Skeletal muscle tissue (tissue), 4 donors: Measurements from ENCODE around the gene GABRB1. TPM values are rescaled to one million over a fixed set of nuclear protein-coding genes. Genes with fewer than 3 reads are reported as not detected.

ENCODE experiments used
- H3K27ac ChIP-seq: one replicate; pipeline ENCODE4 v1.7.0; 2013; ENCODE audit warnings: mild to moderate bottlenecking, low read depth, low read length, inconsistent platforms
- H3K27me3 ChIP-seq, 3 donors: one replicate each; pipeline ENCODE4 v1.7.0; 2013; ENCODE audit warnings: low read length in 3 of 3; ENCODE audit not compliant: control insufficient read depth in 3 of 3, insufficient read depth in 3 of 3
- H3K36me3 ChIP-seq, 3 donors: one replicate each; pipeline ENCODE4 v1.7.0; 2013; ENCODE audit warnings: low read length in 3 of 3; ENCODE audit not compliant: control insufficient read depth in 3 of 3, insufficient read depth in 3 of 3
- H3K4me1 ChIP-seq, 3 donors: one replicate each; pipeline ENCODE4 v1.7.0; 2013; ENCODE audit warnings: low read length in 3 of 3, mild to moderate bottlenecking in 3 of 3; ENCODE audit not compliant: control insufficient read depth in 3 of 3, insufficient read depth in 3 of 3
- H3K4me3 ChIP-seq, 3 donors: one replicate each; pipeline ENCODE4 v1.7.0; 2013; ENCODE audit warnings: low read length in 3 of 3
- H3K9ac ChIP-seq, 3 donors: one replicate each; pipeline ENCODE4 v1.7.0; 2013; ENCODE audit warnings: low read length in 3 of 3, mild to moderate bottlenecking in 3 of 3, moderate library complexity in 2 of 3, low read depth in 1 of 3
- H3K9me3 ChIP-seq, 3 donors: one replicate each; pipeline ENCODE4 v1.7.0; 2013; ENCODE audit warnings: low read length in 3 of 3; ENCODE audit not compliant: control insufficient read depth in 3 of 3
- total RNA-seq: library from RNA; depleted of rRNA; stranded (reverse); fragments of >200 nt; gene quantifications from one replicate; pipeline ENCODE4 v1.2.3, GENCODE V29; 2014
- donor health status: Osteomylitis.

The GABRB1 gene
- total RNA-seq, 1 donor from 2014 or later, result not detected

- no peaks in the 10 kb centered on the region for H3K9me3 ChIP-seq
- no peak overlapping the region for H3K27ac ChIP-seq
- no peaks in the 10 kb centered on the region for H3K27me3 ChIP-seq
- H3K4me3 ChIP-seq, result no peak overlapping the region
- no peaks in the 10 kb centered on the region for H3K36me3 ChIP-seq
- H3K9ac ChIP-seq, result no peak overlapping the region
- H3K4me1 ChIP-seq, result no peaks in the 10 kb centered on the region
These were observed 444.0 kb downstream of the GABRB1 start for GRCh38 chr4:47475411-47475810.

Other genes with a start within 250 kb of the GABRB1 start
- gene COX7B2, start 122.3 kb upstream of the GABRB1 start, total RNA-seq, result not detected
- under 0.01 TPM for gene GABRA4, start 38.0 kb upstream of the GABRB1 start, total RNA-seq